ENCODE results near the gene LIMCH1.

LIMCH1 gene

GRCh38 chr4:41550308-41550707 lies 12.4 kb downstream of the LIMCH1 start:
- no peak overlapping the region for H3K4me3 ChIP-seq
- peaks cover 0 to 48% (median 10%) of the 10 kb centered on the region in 4 donors for H3K4me1 ChIP-seq
- no peak for TF ChIP-seq CTCF (IDR thresholded peaks at IDR 0.05)
- H3K27me3 ChIP-seq, result no peaks in the 10 kb centered on the region
- intact Hi-C loops (cut with DNase I; ENCODE audit: low total_unique reads), result no loop called here
- DNase-seq, result no peak
- no peak overlapping the region for H3K27ac ChIP-seq
- H3K9me3 ChIP-seq, result no peaks in the 10 kb centered on the region
- H3K36me3 ChIP-seq, result no peaks in the 10 kb centered on the region

- intact Hi-C loops (cut with DNase I; ENCODE audit: low total_unique reads), result no loop called here
- TF ChIP-seq CTCF (IDR thresholded peaks at IDR 0.05), result no peak
- H3K4me3 ChIP-seq, result no peak overlapping the region
- H3K27me3 ChIP-seq, result no peaks in the 10 kb centered on the region
- DNase-seq, result no peak
- H3K36me3 ChIP-seq, result no peaks in the 10 kb centered on the region
- no peaks in the 10 kb centered on the region for H3K9me3 ChIP-seq
- H3K4me1 ChIP-seq, result peaks cover 0 to 38% (median 9%) of the 10 kb centered on the region in 4 donors
- H3K27ac ChIP-seq, result no peak overlapping the region
These were observed 13.6 kb downstream of the LIMCH1 start for GRCh38 chr4:41551536-41551935.

- Histone ChIP-seq H3K4me1 (peaks cover 0 to 33% (median 9%) of the 10 kb centered on the region in 4 donors), H3K27me3 (no peaks in the 10 kb centered on the region), H3K9me3 (no peaks in the 10 kb centered on the region), H3K4me3 (no peak overlapping the region), H3K27ac (no peak overlapping the region), H3K36me3 (no peaks in the 10 kb centered on the region)
- no peak for TF ChIP-seq CTCF (IDR thresholded peaks at IDR 0.05)
- no peak for DNase-seq
- intact Hi-C loops (cut with DNase I; ENCODE audit: low total_unique reads), result no loop called here
These were observed 16.9 kb downstream of the LIMCH1 start for GRCh38 chr4:41554905-41555304.

GRCh38 chr4:41556526-41556925 lies 18.6 kb downstream of the LIMCH1 start:
- H3K27ac ChIP-seq, result no peak overlapping the region
- H3K27me3 ChIP-seq, result no peaks in the 10 kb centered on the region
- no peaks in the 10 kb centered on the region for H3K36me3 ChIP-seq
- DNase-seq, result no peak
- no peak overlapping the region for H3K4me3 ChIP-seq
- H3K9me3 ChIP-seq, result no peaks in the 10 kb centered on the region
- peaks cover 0 to 32% (median 1%) of the 10 kb centered on the region in 4 donors for H3K4me1 ChIP-seq
- intact Hi-C loops (cut with DNase I; ENCODE audit: low total_unique reads), result no loop called here
- TF ChIP-seq CTCF (IDR thresholded peaks at IDR 0.05), result no peak

- no peak overlapping the region for H3K27ac ChIP-seq
- H3K4me1 ChIP-seq, result peaks cover 0 to 29% (median 1%) of the 10 kb centered on the region in 4 donors
- H3K27me3 ChIP-seq, result no peaks in the 10 kb centered on the region
- no peak for DNase-seq
- H3K9me3 ChIP-seq, result no peaks in the 10 kb centered on the region
- H3K4me3 ChIP-seq, result no peak overlapping the region
- intact Hi-C loops (cut with DNase I; ENCODE audit: low total_unique reads), result no loop called here
- no peaks in the 10 kb centered on the region for H3K36me3 ChIP-seq
- TF ChIP-seq CTCF (IDR thresholded peaks at IDR 0.05), result no peak
These were observed 22.1 kb downstream of the LIMCH1 start for GRCh38 chr4:41559940-41560516.

- no peaks in the 10 kb centered on the region for H3K9me3 ChIP-seq
- no peaks in the 10 kb centered on the region for H3K36me3 ChIP-seq
- peaks cover 0 to 37% (median 1%) of the 10 kb centered on the region in 4 donors for H3K4me1 ChIP-seq
- intact Hi-C loops (cut with DNase I; ENCODE audit: low total_unique reads), result no loop called here
- no peak for DNase-seq
- no peak for TF ChIP-seq CTCF (IDR thresholded peaks at IDR 0.05)
- H3K27me3 ChIP-seq, result no peaks in the 10 kb centered on the region
- H3K27ac ChIP-seq, result no peak overlapping the region
- H3K4me3 ChIP-seq, result no peak overlapping the region
These were observed 23.3 kb downstream of the LIMCH1 start for GRCh38 chr4:41561244-41561643.

Measured in tibial artery (tissue), 4 donors.